Liver (tissue), 2 donors: ENCODE data around the gene MCM6.

Experiments
- RAD21 ChIP-seq, 2 donors: IDR thresholded peaks; 2 replicates each; pipeline ENCODE4 v1.6.1; 2016; ENCODE audit warnings: antibody characterized with exemption in 2 of 2, mild to moderate bottlenecking in 2 of 2
- REST ChIP-seq: IDR thresholded peaks from 2 replicates; pipeline ENCODE4 v1.6.1; 2016; ENCODE audit warnings: antibody characterized with exemption, mild to moderate bottlenecking
- donor health status: healthy.

- TF ChIP-seq RAD21 (IDR thresholded peaks at IDR 0.05) (no peak), REST (no peak)
Measured at GRCh38 chr2:135849087-135849486, 27.2 kb downstream of the MCM6 start.
